H1 (cell line): ENCODE data around the gene ADK. TPM values are rescaled to one million over a fixed set of nuclear protein-coding genes. Genes with fewer than 3 reads are reported as not detected.

Source experiments
- NRF1 ChIP-seq: IDR thresholded peaks from 2 replicates; pipeline ENCODE4 v1.6.1; 2011; ENCODE audit warnings: mild to moderate bottlenecking, low read depth, low read length, improper control_type of control experiment
- PHF8 ChIP-seq: fragments of 200-600 bp; sonication (generic); conservative IDR thresholded peaks from 2 replicates; pipeline ENCODE4 v1.7.1; 2012; ENCODE audit warnings: low read depth, mild to moderate bottlenecking, inconsistent platforms, low read length, moderate library complexity
- SIN3A ChIP-seq, 2 experiments: IDR thresholded peaks in 1 of 2; conservative IDR thresholded peaks in 1 of 2; 2 replicates each; pipeline ENCODE4 v1.6.1; 2011 to 2012; ENCODE audit warnings: low read length in 2 of 2, improper control_type of control experiment in 1 of 2, low read depth in 1 of 2, mild to moderate bottlenecking in 1 of 2
- SP2 ChIP-seq: IDR thresholded peaks from 2 replicates; pipeline ENCODE4 v1.6.1; 2012; ENCODE audit warnings: mild to moderate bottlenecking, low read length, inconsistent platforms
- polyA plus RNA-seq, 7 experiments: library from polyadenylated mRNA; depleted of rRNA in 3 of 7; stranded (reverse) in 5 of 7; unstranded in 2 of 7; fragments of >200 nt in 5 of 7; fragments of 200-250 nt in 2 of 7; gene quantifications; 1 replicate in 5 of 7; 2 replicates in 1 of 7; 4 replicates in 1 of 7; pipeline versions ENCODE4 v1.2.1 to v1.2.3, GENCODE V29; 2011 to 2013; ENCODE audit warnings: missing spikeins in 2 of 7, mixed read lengths in 2 of 7
- total RNA-seq: library from RNA; stranded (reverse); fragmentation: NEBNext Ultra II Directional; extraction: Animal tissue kit (Norgen Biotek cat#: 25700); gene quantifications from 2 replicates; pipeline ENCODE4 v1.2.1, GENCODE V29; 2021
- TF ChIP-seq, protein P1 (sequence below): IDR thresholded peaks from 2 replicates; pipeline ENCODE4 v1.6.1; 2011; ENCODE audit warnings: low read length, improper control_type of control experiment

ADK gene
- total and polyA plus RNA-seq, 2 of the 8 experiments (the other 6 are each of a cell fraction or from before 2014, with no cell fraction given), result 12.3 to 42.4 TPM

DNA sequence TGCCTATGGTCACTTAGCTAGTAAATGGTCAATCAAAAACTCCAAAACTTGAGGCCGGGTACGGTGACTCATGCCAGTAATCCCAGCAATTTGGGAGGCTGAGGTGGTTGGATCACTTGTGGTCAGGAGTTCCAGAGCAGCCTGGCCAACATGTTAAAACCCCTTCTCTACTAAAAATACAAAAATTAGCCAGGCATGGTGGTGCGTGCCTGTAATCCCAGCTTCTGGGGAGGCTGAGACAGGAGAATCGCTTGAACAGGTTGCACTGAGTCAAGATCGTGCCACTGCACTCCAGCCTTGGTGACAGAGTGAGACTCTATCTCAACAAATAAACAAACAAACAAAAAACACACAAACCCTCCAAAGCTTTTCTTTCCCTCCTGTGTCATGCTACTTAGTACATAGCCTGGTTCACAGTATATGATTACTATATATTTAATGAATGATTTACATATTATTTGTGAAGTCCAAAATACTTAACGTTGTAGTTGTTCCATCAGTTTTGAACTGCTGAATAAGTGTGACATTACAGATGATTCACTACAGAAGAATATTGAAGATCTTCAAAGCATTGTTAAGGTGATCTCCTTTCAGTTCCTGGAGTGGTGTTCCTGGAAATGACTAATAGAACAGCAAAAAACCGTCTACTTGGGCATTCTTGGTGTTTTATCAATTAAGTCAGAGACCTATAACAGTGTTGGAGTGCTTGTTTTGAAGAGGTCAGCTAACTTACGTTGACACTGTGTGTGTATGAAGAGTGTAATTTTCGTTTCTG lies 72.9 kb downstream of the ADK start (continued):
- TF ChIP-seq, protein P1, sequence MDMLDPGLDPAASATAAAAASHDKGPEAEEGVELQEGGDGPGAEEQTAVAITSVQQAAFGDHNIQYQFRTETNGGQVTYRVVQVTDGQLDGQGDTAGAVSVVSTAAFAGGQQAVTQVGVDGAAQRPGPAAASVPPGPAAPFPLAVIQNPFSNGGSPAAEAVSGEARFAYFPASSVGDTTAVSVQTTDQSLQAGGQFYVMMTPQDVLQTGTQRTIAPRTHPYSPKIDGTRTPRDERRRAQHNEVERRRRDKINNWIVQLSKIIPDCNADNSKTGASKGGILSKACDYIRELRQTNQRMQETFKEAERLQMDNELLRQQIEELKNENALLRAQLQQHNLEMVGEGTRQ, result no peak
- TF ChIP-seq PHF8, result no peak
- no peak for TF ChIP-seq NRF1
- no peak for TF ChIP-seq SIN3A (conservative IDR thresholded peaks at IDR 0.05 in 1 of 2, IDR thresholded peaks at IDR 0.05 in 1 of 2; ENCODE audit: low read depth in 1 of 2, low read length in 2 of 2)
- TF ChIP-seq SP2, result no peak
